ENCODE results near the gene DST.
A peak's percentile ranks its signal among the peaks of the same experiment; 100 is the strongest.

The DST gene

DNA sequence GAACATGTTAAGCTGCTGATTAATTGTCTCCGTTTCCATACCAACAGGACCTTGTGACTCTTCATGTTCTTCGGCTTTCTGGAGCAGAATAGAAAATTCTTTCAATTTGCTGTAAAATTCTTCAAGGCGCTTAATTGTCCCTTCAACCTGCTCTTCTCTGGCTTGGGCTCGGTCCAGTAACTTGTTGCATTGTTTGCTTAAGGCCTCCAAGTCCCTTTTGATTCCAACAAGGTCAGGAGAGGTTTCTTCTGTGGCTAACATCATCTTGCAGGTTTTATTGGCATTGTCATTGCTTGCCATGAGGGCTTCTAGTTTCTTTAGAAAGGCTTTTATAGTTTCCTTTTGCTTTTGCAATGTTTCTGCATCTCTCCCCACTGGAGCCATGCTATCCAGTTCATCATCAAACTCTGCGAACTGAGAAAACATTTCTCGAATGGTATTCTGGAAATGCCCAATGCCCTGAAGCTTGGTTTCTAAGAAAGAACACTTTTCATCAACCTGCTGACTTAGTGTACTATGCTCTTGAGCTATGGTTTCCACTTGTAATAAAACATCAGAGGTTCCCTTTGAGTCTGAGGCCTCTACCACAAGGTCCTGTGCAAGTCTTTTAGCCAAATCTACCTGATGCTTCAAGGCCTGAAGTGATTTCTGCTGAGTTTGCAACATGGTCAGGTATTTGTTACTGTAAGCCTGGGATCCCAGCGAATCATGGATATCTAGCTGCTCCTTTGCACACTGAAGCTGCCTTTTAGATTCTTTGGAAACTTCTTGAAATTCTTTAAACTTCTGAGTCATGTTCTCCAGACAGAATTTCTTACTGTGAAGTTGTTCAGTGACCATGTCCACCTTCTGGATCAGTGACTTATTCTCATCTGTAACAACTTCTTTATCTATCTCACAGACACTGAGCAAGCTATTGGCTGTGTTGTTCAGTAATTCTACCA is 90.2 kb downstream of the DST start:
- DNase-seq (ENCODE audit: insufficient read length, low spot score) (no peak), FAIRE-seq (no peak)
- TF ChIP-seq, protein P1, sequence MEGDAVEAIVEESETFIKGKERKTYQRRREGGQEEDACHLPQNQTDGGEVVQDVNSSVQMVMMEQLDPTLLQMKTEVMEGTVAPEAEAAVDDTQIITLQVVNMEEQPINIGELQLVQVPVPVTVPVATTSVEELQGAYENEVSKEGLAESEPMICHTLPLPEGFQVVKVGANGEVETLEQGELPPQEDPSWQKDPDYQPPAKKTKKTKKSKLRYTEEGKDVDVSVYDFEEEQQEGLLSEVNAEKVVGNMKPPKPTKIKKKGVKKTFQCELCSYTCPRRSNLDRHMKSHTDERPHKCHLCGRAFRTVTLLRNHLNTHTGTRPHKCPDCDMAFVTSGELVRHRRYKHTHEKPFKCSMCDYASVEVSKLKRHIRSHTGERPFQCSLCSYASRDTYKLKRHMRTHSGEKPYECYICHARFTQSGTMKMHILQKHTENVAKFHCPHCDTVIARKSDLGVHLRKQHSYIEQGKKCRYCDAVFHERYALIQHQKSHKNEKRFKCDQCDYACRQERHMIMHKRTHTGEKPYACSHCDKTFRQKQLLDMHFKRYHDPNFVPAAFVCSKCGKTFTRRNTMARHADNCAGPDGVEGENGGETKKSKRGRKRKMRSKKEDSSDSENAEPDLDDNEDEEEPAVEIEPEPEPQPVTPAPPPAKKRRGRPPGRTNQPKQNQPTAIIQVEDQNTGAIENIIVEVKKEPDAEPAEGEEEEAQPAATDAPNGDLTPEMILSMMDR (IDR thresholded peaks at IDR 0.05; ENCODE audit: insufficient read depth, missing control alignments), result no peak

DNA sequence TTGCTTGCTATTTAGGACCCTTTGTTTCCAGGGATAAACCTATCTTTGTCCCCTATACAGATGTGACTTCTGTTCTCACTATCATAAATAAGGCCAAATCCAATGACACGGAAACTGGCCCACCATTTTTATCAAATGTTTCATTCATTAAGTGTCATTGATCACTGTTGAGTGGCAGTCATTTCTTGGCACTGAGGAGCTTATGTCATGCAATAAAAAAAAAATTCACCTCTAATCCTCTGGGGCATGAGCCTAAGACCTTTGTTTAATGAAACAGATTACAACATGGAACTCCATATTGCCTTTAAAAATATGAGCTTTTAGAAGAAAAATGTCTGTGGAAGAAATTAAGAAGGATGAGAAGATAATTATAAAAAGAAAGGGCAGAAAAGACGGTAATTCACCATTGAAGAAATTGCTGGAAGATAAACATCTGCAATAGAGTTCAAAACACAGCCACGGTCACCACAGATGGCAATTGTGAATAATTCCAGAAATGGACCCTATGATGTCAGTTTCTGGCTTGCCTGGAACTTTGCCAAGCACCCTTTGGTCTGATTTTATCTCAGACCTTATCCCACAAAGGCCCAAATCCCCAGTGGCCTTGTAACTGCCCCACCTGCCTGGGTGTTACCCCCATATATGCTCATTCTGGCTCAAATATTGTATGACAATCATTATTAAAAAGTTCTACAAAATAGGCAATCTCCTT is 91.1 kb downstream of the DST start:
- no peak for FAIRE-seq

DNA sequence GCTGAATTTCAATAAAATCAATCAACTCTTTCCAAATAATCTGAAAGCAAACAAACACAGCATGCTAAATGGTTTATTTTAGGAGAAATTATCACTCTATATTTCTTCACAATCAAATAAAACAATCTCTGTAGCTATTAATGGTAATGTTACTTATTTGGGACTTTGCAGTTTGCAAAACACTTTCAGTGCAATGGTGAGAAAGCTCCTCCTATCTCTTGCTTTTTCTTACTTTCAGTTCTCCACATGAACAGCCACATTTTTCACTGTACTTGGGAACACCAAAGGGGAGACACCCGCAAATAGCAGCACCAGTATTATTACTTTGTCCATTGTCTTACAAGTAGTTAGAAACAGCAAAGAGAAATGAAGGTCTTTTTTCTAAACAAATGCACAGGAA is 92.4 kb downstream of the DST start:
- FAIRE-seq (no peak), DNase-seq (ENCODE audit: insufficient read length, low spot score) (no peak)
- TF ChIP-seq, protein P1 (IDR thresholded peaks at IDR 0.05; ENCODE audit: insufficient read depth, missing control alignments), result no peak

More for the DNA sequence above, 91.1 kb downstream of the DST start:
- DNase-seq (ENCODE audit: insufficient read length, low spot score), result no peak
- TF ChIP-seq, protein P1 (IDR thresholded peaks at IDR 0.05; ENCODE audit: insufficient read depth, missing control alignments), result no peak

DNA sequence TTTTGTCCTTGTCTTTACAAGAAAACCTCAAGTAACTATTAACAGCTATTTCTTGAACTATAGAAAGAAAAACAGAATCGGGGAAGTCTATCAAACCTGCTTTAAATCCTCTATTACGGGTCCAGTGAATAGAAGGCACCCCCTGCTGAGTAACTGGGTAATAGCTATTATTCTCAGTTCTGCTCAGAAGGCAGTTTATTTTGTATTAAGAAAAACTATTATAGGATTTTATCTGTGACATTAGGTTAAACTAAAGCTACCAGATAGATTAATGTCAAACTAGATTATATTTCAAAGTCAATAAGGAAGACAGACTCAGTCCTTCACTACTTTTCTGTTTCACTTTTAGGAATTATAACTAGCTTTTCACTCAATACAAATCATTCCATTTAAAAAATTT is 93.7 kb downstream of the DST start:
- DNase-seq (ENCODE audit: insufficient read length, low spot score) (no peak), FAIRE-seq (peak; percentile 38)
- TF ChIP-seq, protein P1 (IDR thresholded peaks at IDR 0.05; ENCODE audit: insufficient read depth, missing control alignments), result peak; percentile 39

DNA sequence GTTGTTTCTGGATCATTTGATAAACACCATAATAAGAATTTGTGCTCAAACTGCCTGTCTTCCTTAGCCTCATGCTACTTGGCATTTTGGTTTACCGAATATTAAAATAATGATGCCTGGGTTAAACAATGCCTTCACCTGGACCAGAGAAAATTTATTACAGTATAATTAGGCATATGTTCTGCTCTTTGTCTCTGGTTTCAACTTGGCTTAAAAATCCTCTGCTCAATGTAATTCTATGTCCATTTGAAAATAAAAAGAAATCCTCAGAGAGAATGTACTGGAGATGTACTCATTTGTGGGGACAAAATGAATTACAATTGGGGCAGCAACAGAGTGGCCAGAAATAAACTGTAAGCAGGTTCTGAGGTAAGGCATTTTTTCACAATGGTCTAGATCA is 95.0 kb downstream of the DST start:
- no peak for FAIRE-seq
- TF ChIP-seq, protein P1 (IDR thresholded peaks at IDR 0.05; ENCODE audit: insufficient read depth, missing control alignments), result no peak
- DNase-seq (ENCODE audit: insufficient read length, low spot score), result no peak

DNA sequence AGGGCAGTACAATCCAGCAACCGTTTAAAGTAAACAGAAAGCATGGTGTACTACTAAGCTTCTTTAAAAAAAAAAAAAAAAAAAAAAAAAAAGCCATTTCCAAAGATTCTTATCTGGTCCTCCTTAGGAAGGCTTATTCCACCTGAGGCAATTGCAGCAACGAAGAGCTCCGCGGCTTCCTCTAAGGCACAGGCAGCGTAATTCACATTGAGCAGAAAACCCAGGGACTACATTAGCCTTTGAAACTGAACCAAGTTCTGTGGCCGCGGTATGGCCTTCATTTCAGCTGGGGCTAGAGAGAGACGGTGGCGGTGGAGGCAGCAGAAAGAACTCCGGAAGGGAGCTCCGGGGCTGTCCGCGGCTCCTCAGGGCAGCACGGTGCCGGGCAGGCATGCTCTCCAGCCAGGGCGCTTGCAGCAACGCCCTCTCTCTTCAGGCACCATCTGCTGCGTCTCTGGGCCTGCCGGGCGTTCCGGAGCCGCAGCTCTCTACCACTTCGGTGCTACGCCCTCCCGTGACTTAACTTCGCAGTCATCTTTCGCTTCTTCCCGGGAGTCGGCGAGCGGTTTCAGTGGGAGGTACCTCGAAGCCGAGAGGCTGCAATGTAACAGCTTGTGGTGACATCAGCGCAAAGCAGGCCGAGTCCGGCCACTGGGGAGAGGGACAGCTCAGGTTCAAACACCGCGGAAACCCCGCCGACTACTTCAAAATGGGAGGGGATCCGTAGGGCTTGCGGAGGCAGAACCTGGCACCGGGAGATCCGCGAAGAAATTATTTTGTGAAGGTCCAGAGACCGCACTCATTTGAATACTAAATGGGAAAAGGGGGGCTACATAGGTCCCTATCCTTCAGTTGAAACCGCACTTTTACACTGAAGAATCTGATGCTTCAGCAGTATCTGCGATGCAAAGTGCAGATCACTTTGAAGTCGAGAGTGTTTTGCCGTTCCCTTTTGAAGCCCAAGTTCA is 100.0 kb downstream of the DST start:
- DNase-seq (ENCODE audit: insufficient read length, low spot score), result no peak
- no peak for FAIRE-seq
- TF ChIP-seq, protein P1 (IDR thresholded peaks at IDR 0.05; ENCODE audit: insufficient read depth, missing control alignments), result no peak

Data from D721Med (cell line).